GM19238 (cell line): Measurements from ENCODE around the gene GSN.

Experiments used
- DNase-seq: peaks from one replicate; pipeline ENCODE4 v3.0.0; 2011; ENCODE audit warnings: low spot score; ENCODE audit not compliant: insufficient read length

Gene GSN

GRCh38 chr9:121246821-121247561, 21.0 kb upstream of the GSN start:
- no peak for DNase-seq

- no peak for DNase-seq
Observed at GRCh38 chr9:121249563-121249962, 18.4 kb upstream of the GSN start.

- DNase-seq, result no peak
Observed at GRCh38 chr9:121252104-121252851, 15.7 kb upstream of the GSN start.

- no peak for DNase-seq
Observed at GRCh38 chr9:121253162-121253561, 14.8 kb upstream of the GSN start.

- no peak for DNase-seq
Observed at GRCh38 chr9:121253821-121254501, 14.0 kb upstream of the GSN start.

GRCh38 chr9:121259498-121259897, 8.5 kb upstream of the GSN start:
- DNase-seq, result no peak

GRCh38 chr9:121259935-121260334, 8.0 kb upstream of the GSN start:
- DNase-seq, result no peak

- no peak for DNase-seq
Observed at GRCh38 chr9:121260457-121261106, 7.4 kb upstream of the GSN start.

- DNase-seq, result no peak
Observed at GRCh38 chr9:121261107-121261460, 6.9 kb upstream of the GSN start.

- no peak for DNase-seq
Observed at GRCh38 chr9:121261755-121262154, 6.2 kb upstream of the GSN start.

GRCh38 chr9:121262423-121262822, 5.5 kb upstream of the GSN start:
- DNase-seq, result no peak

- no peak for DNase-seq
Observed at GRCh38 chr9:121262953-121263352, 5.0 kb upstream of the GSN start.

GRCh38 chr9:121266356-121266755, 1.6 kb upstream of the GSN start:
- no peak for DNase-seq

- DNase-seq, result no peak
Observed at GRCh38 chr9:121266906-121267650, 884 bp upstream of the GSN start.

- no peak for DNase-seq
Observed at GRCh38 chr9:121268598-121268850, 562 bp downstream of the GSN start.

GRCh38 chr9:121268851-121269641, 1.1 kb downstream of the GSN start:
- DNase-seq, result no peak

- no peak for DNase-seq
Observed at GRCh38 chr9:121269642-121270254, 1.8 kb downstream of the GSN start.

GRCh38 chr9:121271368-121272341, 3.7 kb downstream of the GSN start:
- DNase-seq, result no peak

- no peak for DNase-seq
Observed at GRCh38 chr9:121272401-121272948, 4.5 kb downstream of the GSN start.
